ENCODE measurements around the gene SMIM35.

Gene SMIM35

GRCh38 chr11:118135051-118135795 lies 48.5 kb upstream of the SMIM35 start:
- TF ChIP-seq, protein P1, sequence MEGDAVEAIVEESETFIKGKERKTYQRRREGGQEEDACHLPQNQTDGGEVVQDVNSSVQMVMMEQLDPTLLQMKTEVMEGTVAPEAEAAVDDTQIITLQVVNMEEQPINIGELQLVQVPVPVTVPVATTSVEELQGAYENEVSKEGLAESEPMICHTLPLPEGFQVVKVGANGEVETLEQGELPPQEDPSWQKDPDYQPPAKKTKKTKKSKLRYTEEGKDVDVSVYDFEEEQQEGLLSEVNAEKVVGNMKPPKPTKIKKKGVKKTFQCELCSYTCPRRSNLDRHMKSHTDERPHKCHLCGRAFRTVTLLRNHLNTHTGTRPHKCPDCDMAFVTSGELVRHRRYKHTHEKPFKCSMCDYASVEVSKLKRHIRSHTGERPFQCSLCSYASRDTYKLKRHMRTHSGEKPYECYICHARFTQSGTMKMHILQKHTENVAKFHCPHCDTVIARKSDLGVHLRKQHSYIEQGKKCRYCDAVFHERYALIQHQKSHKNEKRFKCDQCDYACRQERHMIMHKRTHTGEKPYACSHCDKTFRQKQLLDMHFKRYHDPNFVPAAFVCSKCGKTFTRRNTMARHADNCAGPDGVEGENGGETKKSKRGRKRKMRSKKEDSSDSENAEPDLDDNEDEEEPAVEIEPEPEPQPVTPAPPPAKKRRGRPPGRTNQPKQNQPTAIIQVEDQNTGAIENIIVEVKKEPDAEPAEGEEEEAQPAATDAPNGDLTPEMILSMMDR (IDR thresholded peaks at IDR 0.05; ENCODE audit: insufficient read depth, low read length, poor library complexity, severe bottlenecking), result no peak
- TF ChIP-seq EZH2phosphoT487 (conservative IDR thresholded peaks at IDR 0.05; ENCODE audit: low read length), result no peak
- no peaks in the 10 kb centered on the region for H3K9me2 ChIP-seq (replicated peaks; ENCODE audit: insufficient read depth, low read length)
- no peaks in the 10 kb centered on the region for H3K27me3 ChIP-seq (ENCODE audit: low read length)

DNA sequence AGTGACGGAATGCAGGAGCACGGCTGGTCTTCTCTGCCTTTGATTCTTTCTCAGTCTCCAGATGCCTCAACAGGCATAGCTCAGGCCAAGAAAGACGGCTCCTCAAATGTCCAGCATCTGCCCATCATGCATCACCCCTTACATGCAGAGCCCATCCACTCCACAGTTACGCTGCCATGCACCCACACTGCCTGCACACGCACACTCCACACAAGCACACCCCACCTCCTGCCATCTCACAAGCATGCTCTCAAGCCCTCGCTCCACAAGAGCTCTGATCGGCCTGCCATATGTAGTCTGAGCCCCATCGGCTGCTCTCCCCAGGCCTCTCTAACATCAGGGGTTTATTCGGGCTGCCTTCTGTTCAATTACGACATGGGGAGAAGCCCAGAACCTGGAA lies 47.1 kb upstream of the SMIM35 start:
- TF ChIP-seq, protein P1 (IDR thresholded peaks at IDR 0.05; ENCODE audit: insufficient read depth, low read length, poor library complexity, severe bottlenecking), result no peak
- no peak for TF ChIP-seq EZH2phosphoT487 (conservative IDR thresholded peaks at IDR 0.05; ENCODE audit: low read length)

More at GRCh38 chr11:118135051-118135795, 48.5 kb upstream of the SMIM35 start:
- Histone ChIP-seq H3K9ac (ENCODE audit: low read length) (no peak overlapping the region), H3K79me2 (ENCODE audit: insufficient read depth, low read length) (no peaks in the 10 kb centered on the region), H3K27ac (ENCODE audit: low read depth, low read length) (no peak overlapping the region), H3K4me2 (ENCODE audit: low read depth, low read length, poor library complexity, severe bottlenecking) (no peak overlapping the region), H3K4me3 (ENCODE audit: insufficient read depth, low read length, poor library complexity, severe bottlenecking) (no peak overlapping the region), H3K36me3 (ENCODE audit: low read length) (no peaks in the 10 kb centered on the region), H3F3A (ENCODE audit: insufficient read depth) (no peaks in the 10 kb centered on the region), H4K20me1 (ENCODE audit: low read depth, low read length) (no peaks in the 10 kb centered on the region), H3K9me3 (ENCODE audit: insufficient read depth, low read length) (no peaks in the 10 kb centered on the region), H2AFZ (ENCODE audit: low read depth, low read length, severe bottlenecking) (no peak overlapping the region)

DNA sequence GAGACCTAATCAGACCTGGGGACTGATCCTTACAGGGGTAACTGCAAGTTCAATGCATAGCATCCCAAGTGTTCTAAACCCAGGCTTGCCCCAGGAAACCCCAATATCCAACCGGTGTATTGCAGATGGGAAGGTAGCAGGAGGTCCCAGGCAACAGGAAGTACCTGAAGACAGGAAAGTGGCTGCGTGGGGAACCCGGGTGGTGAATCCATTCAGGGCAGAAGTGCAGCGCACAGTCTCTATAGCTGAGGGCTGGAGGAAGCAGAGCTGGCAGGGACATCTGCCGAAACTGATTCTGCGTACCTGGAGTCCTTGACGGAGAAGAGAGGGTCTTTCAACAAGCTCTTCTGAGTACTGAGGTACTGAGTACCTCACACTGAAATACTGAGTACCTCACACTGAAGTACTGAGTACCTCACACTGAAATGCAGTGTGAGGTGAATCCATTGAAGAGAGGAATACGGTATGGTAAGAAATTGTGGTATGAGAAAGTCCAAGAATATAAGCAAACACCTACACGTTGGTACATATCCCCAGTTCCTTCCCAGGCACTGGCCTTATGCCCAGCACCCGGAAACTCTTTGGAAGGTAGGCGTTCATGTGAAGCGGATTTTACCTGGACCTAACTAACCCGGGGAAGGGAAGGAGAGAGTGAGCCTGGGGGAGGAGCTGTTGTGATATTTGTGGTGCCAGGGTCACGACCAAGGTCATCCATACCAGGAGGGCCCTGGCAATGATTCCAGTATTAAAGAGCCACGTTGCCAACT lies 45.8 kb upstream of the SMIM35 start:
- H3K9me3 ChIP-seq (ENCODE audit: insufficient read depth, low read length), result no peaks in the 10 kb centered on the region
- H3K9me2 ChIP-seq (replicated peaks; ENCODE audit: insufficient read depth, low read length), result no peaks in the 10 kb centered on the region
- no peak overlapping the region for H3K4me2 ChIP-seq (ENCODE audit: low read depth, low read length, poor library complexity, severe bottlenecking)
- H3K27ac ChIP-seq (ENCODE audit: low read depth, low read length), result no peak overlapping the region
- no peak overlapping the region for H3K4me3 ChIP-seq (ENCODE audit: insufficient read depth, low read length, poor library complexity, severe bottlenecking)
- H3K9ac ChIP-seq (ENCODE audit: low read length), result no peak overlapping the region
- no peaks in the 10 kb centered on the region for H3K27me3 ChIP-seq (ENCODE audit: low read length)
- H3F3A ChIP-seq (ENCODE audit: insufficient read depth), result no peaks in the 10 kb centered on the region
- no peaks in the 10 kb centered on the region for H4K20me1 ChIP-seq (ENCODE audit: low read depth, low read length)
- H3K36me3 ChIP-seq (ENCODE audit: low read length), result no peaks in the 10 kb centered on the region
- no peaks in the 10 kb centered on the region for H3K79me2 ChIP-seq (ENCODE audit: insufficient read depth, low read length)
- H2AFZ ChIP-seq (ENCODE audit: low read depth, low read length, severe bottlenecking), result no peak overlapping the region
- no peak for TF ChIP-seq EZH2phosphoT487 (conservative IDR thresholded peaks at IDR 0.05; ENCODE audit: low read length)
- TF ChIP-seq, protein P1 (IDR thresholded peaks at IDR 0.05; ENCODE audit: insufficient read depth, low read length, poor library complexity, severe bottlenecking), result no peak

More for the DNA sequence above, 47.1 kb upstream of the SMIM35 start:
- no peak overlapping the region for H3K27ac ChIP-seq (ENCODE audit: low read depth, low read length)
- no peaks in the 10 kb centered on the region for H3F3A ChIP-seq (ENCODE audit: insufficient read depth)
- no peak overlapping the region for H3K4me2 ChIP-seq (ENCODE audit: low read depth, low read length, poor library complexity, severe bottlenecking)
- no peak overlapping the region for H2AFZ ChIP-seq (ENCODE audit: low read depth, low read length, severe bottlenecking)
- H3K27me3 ChIP-seq (ENCODE audit: low read length), result no peaks in the 10 kb centered on the region
- H3K9ac ChIP-seq (ENCODE audit: low read length), result no peak overlapping the region
- H3K9me2 ChIP-seq (replicated peaks; ENCODE audit: insufficient read depth, low read length), result no peaks in the 10 kb centered on the region
- no peaks in the 10 kb centered on the region for H3K9me3 ChIP-seq (ENCODE audit: insufficient read depth, low read length)
- no peaks in the 10 kb centered on the region for H4K20me1 ChIP-seq (ENCODE audit: low read depth, low read length)
- no peaks in the 10 kb centered on the region for H3K79me2 ChIP-seq (ENCODE audit: insufficient read depth, low read length)
- H3K4me3 ChIP-seq (ENCODE audit: insufficient read depth, low read length, poor library complexity, severe bottlenecking), result no peak overlapping the region
- H3K36me3 ChIP-seq (ENCODE audit: low read length), result no peaks in the 10 kb centered on the region

Measured in SU-DHL-6 (cell line).